GM12865 (cell line): ENCODE results near the gene CALHM1.
A peak's percentile ranks its signal among the peaks of the same experiment; 100 is the strongest.

Source experiments
- DNase-seq: peaks from one replicate; pipeline ENCODE4 v3.0.0; 2010; ENCODE audit warnings: low read depth
- H3K4me3 ChIP-seq: 2 replicates; pipeline ENCODE4 v1.5.1; 2011; ENCODE audit warnings: mild to moderate bottlenecking, low read depth, low read length, control low read depth
- CTCF ChIP-seq: IDR thresholded peaks from 2 replicates; pipeline ENCODE4 v1.5.1; 2011; ENCODE audit warnings: low read length, control low read depth, low read depth, inconsistent platforms; ENCODE audit not compliant: insufficient read depth; ENCODE audit errors: missing control alignments

CALHM1 gene

GRCh38 chr10:103452506-103453230 is 6.0 kb downstream of the CALHM1 start:
- no peak for TF ChIP-seq CTCF
- DNase-seq = no peak
- H3K4me3 ChIP-seq = peak overlapping the region; percentile 86

GRCh38 chr10:103451831-103452505 is 6.7 kb downstream of the CALHM1 start, which contains the start of gene CALHM2:
CALHM2 (minus strand) TSS chr10:103452370; CDS start chr10:103449941, 2,429 bp downstream.
- TF ChIP-seq CTCF = no peak
- H3K4me3 ChIP-seq = peak within 1 kb of the TSS; percentile 86
- peak; percentile 67 for DNase-seq

GRCh38 chr10:103451091-103451813 is 7.4 kb downstream of the CALHM1 start:
- no peak for DNase-seq
- peak overlapping the region; percentile 86 for H3K4me3 ChIP-seq
- no peak for TF ChIP-seq CTCF

- peak overlapping the region; percentile 86; the same call in 1 of the 2 replicates for H3K4me3 ChIP-seq
Observed at GRCh38 chr10:103450201-103450695, 8.5 kb downstream of the CALHM1 start.

GRCh38 chr10:103449208-103450144 is 9.2 kb downstream of the CALHM1 start:
- no peak overlapping the region for H3K4me3 ChIP-seq
- no peak for TF ChIP-seq CTCF
- DNase-seq = no peak

More at GRCh38 chr10:103450201-103450695, 8.5 kb downstream of the CALHM1 start:
- no peak for DNase-seq
- TF ChIP-seq CTCF = no peak

GRCh38 chr10:103448746-103449145 is 10.0 kb downstream of the CALHM1 start:
- no peak overlapping the region for H3K4me3 ChIP-seq
- TF ChIP-seq CTCF = no peak
- DNase-seq = no peak
